Body of pancreas (tissue), 4 donors: ENCODE measurements around the gene TPCN2.

Source experiments
- CTCF ChIP-seq, 7 experiments: fragments of 450-650 bp in 4 of 7; fragments of 200-600 bp in 3 of 7; sonication (generic) in 3 of 7; IDR thresholded peaks; one replicate each; pipeline ENCODE4 v1.5.1; 2016 to 2019; ENCODE audit warnings: antibody characterized with exemption in 7 of 7
- POLR2A ChIP-seq, 3 donors: fragments of 450-650 bp; IDR thresholded peaks; one replicate each; pipeline ENCODE4 v1.6.1; 2016; ENCODE audit warnings: antibody characterized with exemption in 3 of 3, mild to moderate bottlenecking in 2 of 3

- no peak for TF ChIP-seq CTCF (IDR thresholded peaks at IDR 0.05)
- TF ChIP-seq POLR2A (IDR thresholded peaks at IDR 0.05): no peak
Measured at GRCh38 chr11:69154938-69155301, 106.2 kb downstream of the TPCN2 start.
